Measurements from ENCODE around the gene FAM13A. TPM values are rescaled to one million over a fixed set of nuclear protein-coding genes. Genes with fewer than 3 reads are reported as not detected.

FAM13A gene
- total RNA-seq, 2 donors from 2014 or later = 27.2 to 107 TPM

- WGBS = 88% methylated on average over 2 of the region's 2 CpGs
- no peak for TF ChIP-seq POLR2A (IDR thresholded peaks at IDR 0.05)
- no peak for TF ChIP-seq CTCF (IDR thresholded peaks at IDR 0.05)
- TF ChIP-seq POLR2AphosphoS5 (IDR thresholded peaks at IDR 0.05) = no peak
- intact Hi-C loops (cut with DNase I) = no loop called here
- no peak for DNase-seq (ENCODE audit: low spot score)
- Histone ChIP-seq H3K27ac (no peak overlapping the region), H3K9me3 (no peaks in the 10 kb centered on the region), H3K27me3 (replicated peaks; ENCODE audit: insufficient read depth) (no peaks in the 10 kb centered on the region), H3K36me3 (no peaks in the 10 kb centered on the region), H3K4me3 (no peak overlapping the region), H3K4me1 (replicated peaks) (no peaks in the 10 kb centered on the region)
Observed at GRCh38 chr4:88775529-88775928, 281.5 kb downstream of the FAM13A start.

GRCh38 chr4:88775026-88775425 lies 282.0 kb downstream of the FAM13A start:
- H3K27ac ChIP-seq = no peak overlapping the region
- DNase-seq (ENCODE audit: low spot score) = no peak
- intact Hi-C loops (cut with DNase I) = no loop called here
- 100% methylated on average over 1 of the region's 1 CpG for WGBS
- no peaks in the 10 kb centered on the region for H3K9me3 ChIP-seq
- H3K4me3 ChIP-seq = no peak overlapping the region
- no peaks in the 10 kb centered on the region for H3K4me1 ChIP-seq (replicated peaks)
- H3K36me3 ChIP-seq = no peaks in the 10 kb centered on the region
- no peaks in the 10 kb centered on the region for H3K27me3 ChIP-seq (replicated peaks; ENCODE audit: insufficient read depth)
- no peak for TF ChIP-seq POLR2AphosphoS5 (IDR thresholded peaks at IDR 0.05)
- no peak for TF ChIP-seq CTCF (IDR thresholded peaks at IDR 0.05)
- TF ChIP-seq POLR2A (IDR thresholded peaks at IDR 0.05) = no peak

- Histone ChIP-seq H3K27ac (no peak overlapping the region), H3K36me3 (no peaks in the 10 kb centered on the region), H3K27me3 (replicated peaks; ENCODE audit: insufficient read depth) (no peaks in the 10 kb centered on the region), H3K9me3 (no peaks in the 10 kb centered on the region), H3K4me3 (no peak overlapping the region), H3K4me1 (replicated peaks) (no peaks in the 10 kb centered on the region)
- TF ChIP-seq CTCF (IDR thresholded peaks at IDR 0.05) (no peak), POLR2A (IDR thresholded peaks at IDR 0.05) (no peak), POLR2AphosphoS5 (IDR thresholded peaks at IDR 0.05) (no peak)
- intact Hi-C loops (cut with DNase I) = no loop called here
- DNase-seq (ENCODE audit: low spot score) = no peak
- WGBS = 56% methylated on average over 4 of the region's 4 CpGs
Observed at GRCh38 chr4:88771883-88772450, 285.0 kb downstream of the FAM13A start.

- no peaks in the 10 kb centered on the region for H3K36me3 ChIP-seq
- TF ChIP-seq CTCF (IDR thresholded peaks at IDR 0.05) (no peak), POLR2AphosphoS5 (IDR thresholded peaks at IDR 0.05) (peak; percentile 20)
- no peak overlapping the region for H3K4me3 ChIP-seq
- H3K27me3 ChIP-seq (replicated peaks; ENCODE audit: insufficient read depth) = no peaks in the 10 kb centered on the region
- no peak overlapping the region for H3K27ac ChIP-seq
- H3K9me3 ChIP-seq = no peaks in the 10 kb centered on the region
- 35% methylated on average over 2 of the region's 2 CpGs for WGBS
- H3K4me1 ChIP-seq (replicated peaks) = no peaks in the 10 kb centered on the region
- DNase-seq (ENCODE audit: low spot score) = peak; percentile 14
- intact Hi-C loops (cut with DNase I) = no loop called here
Observed at GRCh38 chr4:88765729-88766128, 291.3 kb downstream of the FAM13A start.

DNA sequence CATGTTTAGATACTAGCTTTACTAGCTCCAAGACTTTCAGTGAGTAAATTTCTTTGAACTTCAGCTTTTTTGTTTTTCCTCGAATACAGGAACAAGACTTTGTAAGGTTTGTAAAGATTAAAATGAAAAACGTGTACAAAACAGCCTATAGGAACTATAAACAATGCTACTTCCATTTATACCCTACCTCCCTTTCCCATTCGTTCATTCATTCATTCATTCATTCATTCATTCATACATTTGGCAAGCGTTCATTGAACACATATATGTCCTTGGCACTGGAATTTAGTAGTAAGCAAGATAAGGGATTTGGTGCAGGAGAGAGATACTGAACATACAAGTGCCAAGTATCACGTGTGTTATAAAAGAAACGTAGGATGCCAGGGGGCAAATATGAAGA lies 293.9 kb downstream of the FAM13A start:
- intact Hi-C loops (cut with DNase I) = no loop called here
- H3K27ac ChIP-seq = no peak overlapping the region
- no peak overlapping the region for H3K4me3 ChIP-seq
- H3K36me3 ChIP-seq = no peaks in the 10 kb centered on the region
- TF ChIP-seq POLR2A (IDR thresholded peaks at IDR 0.05) (no peak), CTCF (IDR thresholded peaks at IDR 0.05) (no peak), POLR2AphosphoS5 (IDR thresholded peaks at IDR 0.05) (no peak)
- no peak for DNase-seq (ENCODE audit: low spot score)
- H3K27me3 ChIP-seq (replicated peaks; ENCODE audit: insufficient read depth) = no peaks in the 10 kb centered on the region
- H3K9me3 ChIP-seq = no peaks in the 10 kb centered on the region
- 80% methylated on average over 6 of the region's 6 CpGs for whole genome bisulfite sequencing
- H3K4me1 ChIP-seq (replicated peaks) = no peaks in the 10 kb centered on the region

All from prostate gland (tissue), 2 donors.